Measurements from ENCODE around the gene SUMO2. TPM values are rescaled to one million over a fixed set of nuclear protein-coding genes. Genes with fewer than 3 reads are reported as not detected.
"Not testable (repeated sequence)": the region's sequence is repeated elsewhere in the genome, so short reads cannot be mapped to it uniquely, and the experiment has no call there.

Gene SUMO2
- total RNA-seq, 1 donor from 2014 or later: 483 TPM

GRCh38 chr17:75128694-75129505 lies 53.9 kb downstream of the SUMO2 start:
- DNase-seq (ENCODE audit: extremely low spot score, unreplicated experiment): no peak
- Mint-ChIP-seq H3K36me3 (ENCODE audit: unreplicated experiment) (peaks cover 4% of the 10 kb centered on the region), H3K4me3 (ENCODE audit: unreplicated experiment) (no peak overlapping the region), H3K27me3 (ENCODE audit: unreplicated experiment) (no peaks in the 10 kb centered on the region), H3K27ac (ENCODE audit: unreplicated experiment) (no peak overlapping the region), H3K9me3 (ENCODE audit: unreplicated experiment) (no peaks in the 10 kb centered on the region), H3K4me1 (ENCODE audit: unreplicated experiment) (peaks cover 25% of the 10 kb centered on the region)
- no peak for TF ChIP-seq CTCF (IDR thresholded peaks at IDR 0.05)

GRCh38 chr17:75127936-75128335 lies 54.8 kb downstream of the SUMO2 start:
- H3K9me3 Mint-ChIP-seq (ENCODE audit: unreplicated experiment); H3K4me3 Mint-ChIP-seq (ENCODE audit: unreplicated experiment); DNase-seq (ENCODE audit: extremely low spot score, unreplicated experiment); H3K27ac Mint-ChIP-seq (ENCODE audit: unreplicated experiment); H3K36me3 Mint-ChIP-seq (ENCODE audit: unreplicated experiment); H3K27me3 Mint-ChIP-seq (ENCODE audit: unreplicated experiment): not testable (repeated sequence)
- H3K4me1 Mint-ChIP-seq (ENCODE audit: unreplicated experiment): peaks cover 26% of the 10 kb centered on the region

GRCh38 chr17:75126954-75127353 lies 55.8 kb downstream of the SUMO2 start:
- no peak for TF ChIP-seq CTCF (IDR thresholded peaks at IDR 0.05)
- DNase-seq (ENCODE audit: extremely low spot score, unreplicated experiment): no peak
- Mint-ChIP-seq H3K27ac (ENCODE audit: unreplicated experiment) (no peak overlapping the region), H3K9me3 (ENCODE audit: unreplicated experiment) (no peaks in the 10 kb centered on the region), H3K27me3 (ENCODE audit: unreplicated experiment) (no peaks in the 10 kb centered on the region), H3K36me3 (ENCODE audit: unreplicated experiment) (peaks cover 4% of the 10 kb centered on the region), H3K4me3 (ENCODE audit: unreplicated experiment) (no peak overlapping the region), H3K4me1 (ENCODE audit: unreplicated experiment) (peaks cover 20% of the 10 kb centered on the region)

- H3K27me3 Mint-ChIP-seq (ENCODE audit: unreplicated experiment): no peaks in the 10 kb centered on the region
- H3K9me3 Mint-ChIP-seq (ENCODE audit: unreplicated experiment): no peaks in the 10 kb centered on the region
- no peak overlapping the region for H3K4me3 Mint-ChIP-seq (ENCODE audit: unreplicated experiment)
- TF ChIP-seq CTCF (IDR thresholded peaks at IDR 0.05): no peak
- H3K27ac Mint-ChIP-seq (ENCODE audit: unreplicated experiment): no peak overlapping the region
- peaks cover 20% of the 10 kb centered on the region for H3K4me1 Mint-ChIP-seq (ENCODE audit: unreplicated experiment)
- DNase-seq (ENCODE audit: extremely low spot score, unreplicated experiment): no peak
- H3K36me3 Mint-ChIP-seq (ENCODE audit: unreplicated experiment): peaks cover 9% of the 10 kb centered on the region
Measured at GRCh38 chr17:75125984-75126383, 56.8 kb downstream of the SUMO2 start.

GRCh38 chr17:75124819-75125162 lies 58.0 kb downstream of the SUMO2 start:
- Mint-ChIP-seq H3K4me1 (ENCODE audit: unreplicated experiment) (peaks cover 16% of the 10 kb centered on the region), H3K4me3 (ENCODE audit: unreplicated experiment) (no peak overlapping the region), H3K36me3 (ENCODE audit: unreplicated experiment) (peaks cover 8% of the 10 kb centered on the region), H3K27ac (ENCODE audit: unreplicated experiment) (peak overlapping the region; percentile 94), H3K27me3 (ENCODE audit: unreplicated experiment) (no peaks in the 10 kb centered on the region), H3K9me3 (ENCODE audit: unreplicated experiment) (no peaks in the 10 kb centered on the region)
- no peak for TF ChIP-seq CTCF (IDR thresholded peaks at IDR 0.05)
- no peak for DNase-seq (ENCODE audit: extremely low spot score, unreplicated experiment)

All from osteocyte (in vitro differentiated cells).